MM.1S (cell line): ENCODE data around the gene PPEF1.
A peak's percentile ranks its signal among the peaks of the same experiment; 100 is the strongest.

Experiments
- DNase-seq: peaks from one replicate; pipeline ENCODE4 v3.0.0-alpha.2; 2015
- H2AFZ ChIP-seq: fragments of 300-600 bp; sonication (generic); 2 replicates; pipeline ENCODE4 v1.6.0; 2016; ENCODE audit warnings: antibody characterized with exemption, low read length
- H3F3A ChIP-seq: fragments of 300-600 bp; sonication (generic); 2 replicates; pipeline ENCODE4 v1.6.1; 2016; ENCODE audit warnings: mild to moderate bottlenecking, antibody characterized with exemption, low read length, moderate library complexity, mixed read lengths; ENCODE audit not compliant: insufficient read depth
- H3K27ac ChIP-seq: fragments of 300-600 bp; sonication (generic); 2 replicates; pipeline ENCODE4 v1.5.1; 2016; ENCODE audit warnings: mild to moderate bottlenecking, low read length
- H3K27me3 ChIP-seq: fragments of 300-600 bp; sonication (generic); replicated peaks from 2 replicates; pipeline ENCODE4 v1.6.0; 2016; ENCODE audit warnings: low read length; ENCODE audit not compliant: insufficient read depth
- H3K36me3 ChIP-seq: fragments of 300-600 bp; sonication (generic); replicated peaks from 2 replicates; pipeline ENCODE4 v1.6.1; 2016; ENCODE audit warnings: mild to moderate bottlenecking, low read length, mixed read lengths; ENCODE audit not compliant: insufficient read depth
- H3K4me1 ChIP-seq: fragments of 300-600 bp; sonication (generic); 2 replicates; pipeline ENCODE4 v1.6.1; 2016; ENCODE audit warnings: low read length, mixed read lengths
- H3K4me2 ChIP-seq: fragments of 300-600 bp; sonication (generic); 2 replicates; pipeline ENCODE4 v1.6.0; 2016; ENCODE audit warnings: low read depth, low read length
- H3K4me3 ChIP-seq: fragments of 300-600 bp; sonication (generic); 2 replicates; pipeline ENCODE4 v1.5.1; 2016; ENCODE audit warnings: low read length, mixed read lengths
- H3K79me2 ChIP-seq: fragments of 300-600 bp; sonication (generic); 2 replicates; pipeline ENCODE4 v1.6.1; 2016; ENCODE audit warnings: mixed run types, low read length, mixed read lengths
- H3K9ac ChIP-seq: fragments of 300-600 bp; sonication (generic); 2 replicates; pipeline ENCODE4 v1.6.1; 2016; ENCODE audit warnings: low read length, mixed read lengths
- H3K9me2 ChIP-seq: fragments of 300-600 bp; sonication (generic); replicated peaks from 2 replicates; pipeline ENCODE4 v1.6.1; 2016; ENCODE audit warnings: mild to moderate bottlenecking, low read length, mixed read lengths; ENCODE audit not compliant: insufficient read depth
- H3K9me3 ChIP-seq: fragments of 300-600 bp; sonication (generic); replicated peaks from 2 replicates; pipeline ENCODE4 v1.6.1; 2016; ENCODE audit warnings: mild to moderate bottlenecking, low read length, mixed read lengths; ENCODE audit not compliant: insufficient read depth
- H4K20me1 ChIP-seq: fragments of 300-600 bp; sonication (generic); 2 replicates; pipeline ENCODE4 v1.6.1; 2016; ENCODE audit warnings: mild to moderate bottlenecking, low read length, moderate library complexity, mixed read lengths; ENCODE audit not compliant: insufficient read depth
- CTCF ChIP-seq: fragments of 300-600 bp; sonication (generic); IDR thresholded peaks from 2 replicates; pipeline ENCODE4 v1.5.1; 2016; ENCODE audit warnings: antibody characterized with exemption, low read length, mixed read lengths
- EZH2 ChIP-seq: fragments of 300-600 bp; sonication (generic); optimal IDR thresholded peaks from 2 replicates; pipeline ENCODE3; 2017; ENCODE audit warnings: low read depth, mild to moderate bottlenecking, antibody characterized with exemption, low read length, mixed read lengths
- EZH2phosphoT487 ChIP-seq: fragments of 300-600 bp; sonication (generic); IDR thresholded peaks from 2 replicates; pipeline ENCODE4 v1.6.1; 2018; ENCODE audit warnings: antibody characterized with exemption, low read length

The PPEF1 gene

DNA sequence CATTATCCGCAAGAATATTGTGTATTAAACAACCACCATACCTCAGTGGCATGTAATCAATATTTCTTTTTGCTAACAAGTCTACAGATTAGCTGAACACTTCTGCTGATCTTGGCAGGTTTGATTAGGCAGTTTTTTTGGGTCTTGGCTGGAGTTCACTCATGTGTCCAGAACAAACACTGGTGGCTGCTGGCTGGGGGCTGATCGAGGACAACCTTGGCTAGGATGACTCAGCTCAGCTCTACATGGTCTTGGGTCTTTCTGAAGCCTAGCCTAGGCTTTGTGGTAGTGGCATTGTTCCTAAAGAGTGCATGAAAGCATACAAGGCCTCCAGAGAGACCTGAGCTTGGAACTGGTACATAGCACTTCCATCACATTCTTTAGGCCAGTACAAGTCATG is 41.1 kb downstream of the PPEF1 start:
- H3K4me1 ChIP-seq: no peaks in the 10 kb centered on the region
- no peaks in the 10 kb centered on the region for H3K27me3 ChIP-seq
- no peak overlapping the region for H2AFZ ChIP-seq
- H3K4me3 ChIP-seq: no peak overlapping the region
- H3K27ac ChIP-seq: no peak overlapping the region
- no peak overlapping the region for H3K9ac ChIP-seq
- H3K9me2 ChIP-seq: no peaks in the 10 kb centered on the region
- no peaks in the 10 kb centered on the region for H3F3A ChIP-seq
- no peak for DNase-seq
- no peaks in the 10 kb centered on the region for H3K79me2 ChIP-seq
- no peaks in the 10 kb centered on the region for H3K36me3 ChIP-seq
- TF ChIP-seq EZH2: no peak
- no peak for TF ChIP-seq EZH2phosphoT487
- H3K4me2 ChIP-seq: no peak overlapping the region
- no peaks in the 10 kb centered on the region for H3K9me3 ChIP-seq
- H4K20me1 ChIP-seq: no peaks in the 10 kb centered on the region

- TF ChIP-seq EZH2phosphoT487 (no peak), CTCF (no peak), EZH2 (no peak)
- H3K4me3 ChIP-seq: no peak overlapping the region
- H3K79me2 ChIP-seq: no peaks in the 10 kb centered on the region
- H3K36me3 ChIP-seq: no peaks in the 10 kb centered on the region
- H4K20me1 ChIP-seq: no peaks in the 10 kb centered on the region
- no peaks in the 10 kb centered on the region for H3K27me3 ChIP-seq
- H2AFZ ChIP-seq: no peak overlapping the region
- peak; percentile 30 for DNase-seq
- H3K4me2 ChIP-seq: no peak overlapping the region
- H3K9me3 ChIP-seq: no peaks in the 10 kb centered on the region
- H3K9ac ChIP-seq: no peak overlapping the region
- H3F3A ChIP-seq: no peaks in the 10 kb centered on the region
- H3K9me2 ChIP-seq: no peaks in the 10 kb centered on the region
- no peaks in the 10 kb centered on the region for H3K4me1 ChIP-seq
- H3K27ac ChIP-seq: no peak overlapping the region
Observed at GRCh38 chrX:18753631-18754030, 46.2 kb downstream of the PPEF1 start.

DNA sequence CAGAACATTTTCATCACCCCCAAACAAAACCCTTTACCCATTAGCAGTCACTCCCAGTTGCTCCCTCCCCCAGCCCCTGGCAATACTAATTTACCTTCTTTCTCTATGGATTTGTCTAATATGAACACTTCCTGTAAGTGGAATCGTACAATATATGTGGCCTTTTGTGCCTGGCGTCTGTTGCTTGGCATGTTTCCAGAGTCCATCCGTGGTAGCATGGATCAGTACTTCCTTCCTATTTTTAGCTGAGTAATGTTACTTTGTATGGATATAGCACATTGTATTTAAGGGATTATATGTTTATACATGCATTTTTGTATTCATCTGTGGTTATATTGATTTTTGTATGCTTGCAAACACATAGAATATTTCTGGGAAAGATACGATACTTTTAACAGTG is 48.2 kb downstream of the PPEF1 start:
- no peaks in the 10 kb centered on the region for H3K9me3 ChIP-seq
- no peak overlapping the region for H3K27ac ChIP-seq
- no peaks in the 10 kb centered on the region for H3K36me3 ChIP-seq
- no peak for TF ChIP-seq EZH2
- no peak for TF ChIP-seq EZH2phosphoT487
- no peak for TF ChIP-seq CTCF
- no peak for DNase-seq
- H2AFZ ChIP-seq: no peak overlapping the region
- H3K9me2 ChIP-seq: no peaks in the 10 kb centered on the region
- no peaks in the 10 kb centered on the region for H4K20me1 ChIP-seq
- H3F3A ChIP-seq: no peaks in the 10 kb centered on the region
- no peaks in the 10 kb centered on the region for H3K4me1 ChIP-seq
- no peaks in the 10 kb centered on the region for H3K27me3 ChIP-seq
- H3K9ac ChIP-seq: no peak overlapping the region
- H3K79me2 ChIP-seq: no peaks in the 10 kb centered on the region
- H3K4me2 ChIP-seq: no peak overlapping the region
- H3K4me3 ChIP-seq: no peak overlapping the region

- Histone ChIP-seq H3K36me3 (no peaks in the 10 kb centered on the region), H2AFZ (no peak overlapping the region), H3K27me3 (no peaks in the 10 kb centered on the region), H3K9me2 (no peaks in the 10 kb centered on the region), H3K4me2 (no peak overlapping the region), H3K4me1 (no peaks in the 10 kb centered on the region), H3K9ac (no peak overlapping the region), H3K9me3 (no peaks in the 10 kb centered on the region), H3K79me2 (no peaks in the 10 kb centered on the region), H4K20me1 (no peaks in the 10 kb centered on the region), H3K4me3 (no peak overlapping the region), H3K27ac (no peak overlapping the region), H3F3A (no peaks in the 10 kb centered on the region)
- DNase-seq: no peak
- no peak for TF ChIP-seq EZH2
- TF ChIP-seq CTCF: no peak
- TF ChIP-seq EZH2phosphoT487: no peak
Observed at GRCh38 chrX:18757956-18758932, 50.8 kb downstream of the PPEF1 start.
